ENCODE results near the gene NCLN. TPM values are rescaled to one million over a fixed set of nuclear protein-coding genes. Genes with fewer than 3 reads are reported as not detected.

Gene NCLN
- total RNA-seq, 1 donor from 2014 or later = 61.1 TPM

DNA sequence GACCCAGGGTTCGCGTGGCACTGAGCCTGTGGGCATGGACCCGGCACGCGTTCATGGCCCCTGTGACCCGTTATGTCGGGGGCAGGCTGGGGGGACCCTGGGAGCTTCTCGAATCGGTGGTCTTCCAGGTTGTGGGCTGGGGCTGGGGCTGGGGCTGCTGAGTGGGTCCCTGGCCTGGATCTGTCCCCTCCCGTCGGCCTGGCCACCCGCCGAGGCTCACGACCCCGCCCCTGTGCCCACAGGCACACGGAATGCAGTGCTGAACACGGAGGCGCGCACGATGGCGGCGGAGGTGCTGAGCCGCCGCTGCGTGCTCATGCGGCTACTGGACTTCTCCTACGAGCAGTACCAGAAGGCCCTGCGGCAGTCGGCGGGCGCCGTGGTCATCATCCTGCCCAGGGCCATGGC is 6.5 kb downstream of the NCLN start:
- H3K9me3 Mint-ChIP-seq = peaks cover 2% of the 10 kb centered on the region
- no peak overlapping the region for H3K4me3 Mint-ChIP-seq
- H3K4me1 Mint-ChIP-seq = peaks cover 31% of the 10 kb centered on the region
- H3K27me3 Mint-ChIP-seq = no peaks in the 10 kb centered on the region
- no peak for ATAC-seq (ENCODE audit: low read depth)
- ChIA-PET CTCF (no interaction called here), POLR2A (no interaction called here)
- no peak for DNase-seq
- intact Hi-C loops (cut with micrococcal nuclease) = no loop called here
- TF ChIP-seq, protein P1, sequence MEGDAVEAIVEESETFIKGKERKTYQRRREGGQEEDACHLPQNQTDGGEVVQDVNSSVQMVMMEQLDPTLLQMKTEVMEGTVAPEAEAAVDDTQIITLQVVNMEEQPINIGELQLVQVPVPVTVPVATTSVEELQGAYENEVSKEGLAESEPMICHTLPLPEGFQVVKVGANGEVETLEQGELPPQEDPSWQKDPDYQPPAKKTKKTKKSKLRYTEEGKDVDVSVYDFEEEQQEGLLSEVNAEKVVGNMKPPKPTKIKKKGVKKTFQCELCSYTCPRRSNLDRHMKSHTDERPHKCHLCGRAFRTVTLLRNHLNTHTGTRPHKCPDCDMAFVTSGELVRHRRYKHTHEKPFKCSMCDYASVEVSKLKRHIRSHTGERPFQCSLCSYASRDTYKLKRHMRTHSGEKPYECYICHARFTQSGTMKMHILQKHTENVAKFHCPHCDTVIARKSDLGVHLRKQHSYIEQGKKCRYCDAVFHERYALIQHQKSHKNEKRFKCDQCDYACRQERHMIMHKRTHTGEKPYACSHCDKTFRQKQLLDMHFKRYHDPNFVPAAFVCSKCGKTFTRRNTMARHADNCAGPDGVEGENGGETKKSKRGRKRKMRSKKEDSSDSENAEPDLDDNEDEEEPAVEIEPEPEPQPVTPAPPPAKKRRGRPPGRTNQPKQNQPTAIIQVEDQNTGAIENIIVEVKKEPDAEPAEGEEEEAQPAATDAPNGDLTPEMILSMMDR (IDR thresholded peaks at IDR 0.05) = no peak
- no peak overlapping the region for H3K27ac Mint-ChIP-seq
- H3K36me3 Mint-ChIP-seq (ENCODE audit: low read depth) = peaks cover 40% of the 10 kb centered on the region

DNA sequence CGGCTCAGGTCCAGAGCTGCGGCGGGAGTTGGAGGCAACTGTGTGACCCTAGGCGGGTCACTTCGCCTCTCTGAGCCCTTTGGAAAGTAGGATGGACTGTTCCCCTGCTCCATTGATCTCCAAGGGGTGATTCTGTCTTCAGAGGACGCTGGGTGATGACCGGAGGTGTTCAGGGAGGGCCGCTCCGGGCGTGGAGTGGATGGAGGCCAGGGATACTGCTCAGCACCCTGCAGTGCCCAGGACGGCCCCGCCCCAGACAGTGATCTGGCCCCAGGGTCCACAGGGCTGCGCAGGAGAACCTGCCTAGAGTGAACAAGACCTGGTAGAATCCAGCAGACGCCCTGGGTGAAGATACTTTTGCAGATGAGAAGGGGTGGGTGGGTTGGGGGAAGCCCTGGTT is 7.0 kb downstream of the NCLN start:
- peaks cover 40% of the 10 kb centered on the region for H3K36me3 Mint-ChIP-seq (ENCODE audit: low read depth)
- ChIA-PET CTCF (no interaction called here), POLR2A (no interaction called here)
- H3K4me1 Mint-ChIP-seq = peaks cover 26% of the 10 kb centered on the region
- H3K27ac Mint-ChIP-seq = no peak overlapping the region
- H3K27me3 Mint-ChIP-seq = no peaks in the 10 kb centered on the region
- intact Hi-C loops (cut with micrococcal nuclease) = no loop called here
- no peak overlapping the region for H3K4me3 Mint-ChIP-seq
- ATAC-seq (ENCODE audit: low read depth) = no peak
- TF ChIP-seq, protein P1 (IDR thresholded peaks at IDR 0.05) = no peak
- DNase-seq = no peak
- peaks cover 2% of the 10 kb centered on the region for H3K9me3 Mint-ChIP-seq

DNA sequence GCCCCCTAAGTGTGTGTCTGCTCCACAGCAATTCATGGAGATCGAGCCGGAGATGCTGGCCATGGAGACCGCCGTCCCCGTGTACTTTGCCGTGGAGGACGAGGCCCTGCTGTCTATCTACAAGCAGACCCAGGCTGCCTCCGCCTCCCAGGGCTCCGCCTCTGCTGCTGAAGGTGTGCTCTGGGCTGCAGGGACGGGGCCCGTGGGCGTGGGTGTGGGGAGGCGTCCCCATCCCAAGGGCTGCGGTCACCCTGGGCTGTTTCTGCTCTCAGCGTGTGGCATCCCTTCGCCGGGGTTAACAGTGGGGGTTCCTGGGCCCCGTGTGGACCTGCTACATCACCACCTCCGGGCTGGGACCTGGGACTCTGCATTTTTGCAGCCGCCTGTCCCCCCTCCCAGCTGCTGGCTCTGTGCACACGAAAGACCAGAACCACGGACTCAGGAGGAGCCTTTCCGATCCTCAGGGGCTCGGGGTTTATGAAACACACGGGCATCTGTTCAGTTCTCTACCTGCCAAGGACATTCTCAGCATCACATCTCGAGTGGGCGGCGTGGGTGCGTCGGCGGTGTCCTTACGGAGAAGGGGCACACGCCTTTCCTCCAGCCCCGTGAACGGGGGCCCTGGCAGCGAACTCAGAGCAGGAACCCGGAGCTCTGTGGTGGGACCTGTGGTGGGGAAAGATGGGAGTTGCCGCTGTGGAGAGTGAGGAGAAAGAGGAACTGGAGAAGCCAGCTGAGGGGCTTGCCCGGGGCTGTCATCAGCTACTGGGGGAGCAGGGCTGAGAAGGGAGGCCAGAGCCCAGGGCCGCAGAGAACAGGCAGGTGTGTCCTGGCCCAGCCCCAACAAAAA is 7.8 kb downstream of the NCLN start:
- no peak for ATAC-seq (ENCODE audit: low read depth)
- POLR2A ChIA-PET = interaction anchor here (0.7 kb wide), 1 partner anchor 30 kb away, joined by 3 read pairs; no protein-coding TSS in a partner anchor
- H3K9me3 Mint-ChIP-seq = peaks cover 2% of the 10 kb centered on the region
- no peak overlapping the region for H3K27ac Mint-ChIP-seq
- no peak for DNase-seq
- H3K4me3 Mint-ChIP-seq = no peak overlapping the region
- intact Hi-C loops (cut with micrococcal nuclease) = no loop called here
- TF ChIP-seq, protein P1 (IDR thresholded peaks at IDR 0.05) = no peak
- CTCF ChIA-PET = no interaction called here
- H3K27me3 Mint-ChIP-seq = no peaks in the 10 kb centered on the region
- peaks cover 20% of the 10 kb centered on the region for H3K4me1 Mint-ChIP-seq
- peaks cover 36% of the 10 kb centered on the region for H3K36me3 Mint-ChIP-seq (ENCODE audit: low read depth)

DNA sequence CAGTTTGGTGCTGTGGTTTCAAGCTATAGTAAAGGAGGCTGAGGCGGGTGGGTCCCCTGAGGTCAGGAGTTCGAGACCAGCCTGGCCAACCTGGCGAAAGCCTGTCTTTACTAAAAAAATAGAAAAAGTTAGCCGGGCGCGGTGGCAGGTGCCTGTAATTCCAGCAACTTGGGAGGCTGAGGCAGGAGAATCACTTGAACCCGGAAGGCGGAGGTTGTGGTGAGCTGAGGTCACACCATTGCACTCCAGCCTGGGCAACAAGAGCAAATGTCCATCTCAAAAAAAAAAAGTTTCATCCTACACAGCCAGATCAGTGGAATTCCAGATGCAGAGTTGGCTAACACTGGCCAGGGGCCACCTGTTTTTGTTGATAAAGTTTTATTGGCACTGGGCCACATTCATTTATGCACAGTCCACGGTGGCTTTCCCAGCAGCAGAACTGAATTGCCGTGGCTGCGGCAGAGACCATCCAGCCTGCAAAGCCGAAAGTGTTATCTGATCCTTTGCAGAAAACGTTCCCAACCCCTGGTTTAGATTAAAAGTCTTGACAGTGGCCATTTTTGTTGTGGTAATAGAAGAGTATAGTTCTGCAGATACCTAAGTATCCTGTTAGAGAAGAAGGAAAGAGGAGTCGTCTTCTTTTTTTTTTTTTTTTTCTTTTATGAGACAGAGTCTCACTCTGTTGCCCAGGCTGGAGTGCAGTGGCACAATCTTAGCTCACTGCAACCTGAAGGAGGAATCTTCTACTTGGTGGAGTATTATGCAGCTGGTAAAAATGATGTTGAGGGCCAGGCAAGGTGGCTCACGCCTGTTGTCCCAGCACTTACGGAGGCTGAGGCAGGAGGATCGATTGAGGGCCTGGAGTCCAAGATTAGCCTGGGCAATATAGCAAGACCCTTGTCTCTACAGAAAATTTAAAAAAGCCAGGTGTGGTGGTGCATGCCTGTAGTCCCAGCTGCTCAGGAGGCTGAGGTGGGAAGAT is 8.7 kb downstream of the NCLN start:
- ChIA-PET POLR2A (interaction anchor here (0.7 kb wide), 1 partner anchor 29 kb away, joined by 3 read pairs; no protein-coding TSS in a partner anchor), CTCF (no interaction called here)
- intact Hi-C loops (cut with micrococcal nuclease) = no loop called here
- no peak overlapping the region for H3K27ac Mint-ChIP-seq
- DNase-seq = no peak
- ATAC-seq (ENCODE audit: low read depth) = no peak
- H3K4me3 Mint-ChIP-seq = no peak overlapping the region
- H3K9me3 Mint-ChIP-seq = peaks cover 2% of the 10 kb centered on the region
- peaks cover 11% of the 10 kb centered on the region for H3K4me1 Mint-ChIP-seq
- peaks cover 31% of the 10 kb centered on the region for H3K36me3 Mint-ChIP-seq (ENCODE audit: low read depth)
- TF ChIP-seq, protein P1 (IDR thresholded peaks at IDR 0.05) = no peak
- H3K27me3 Mint-ChIP-seq = no peaks in the 10 kb centered on the region
